Hepatocyte (in vitro differentiated cells): ENCODE results near the gene UGCG.

Experiments used
- EZH2 ChIP-seq: fragments of 200-600 bp; sonication (generic); IDR thresholded peaks from 2 replicates; pipeline ENCODE4 v1.6.1; 2016; ENCODE audit warnings: antibody characterized with exemption, mild to moderate bottlenecking, borderline replicate concordance
- EZH2phosphoT487 ChIP-seq: fragments of 200-600 bp; sonication (generic); IDR thresholded peaks from one replicate; pipeline ENCODE4 v1.6.1; 2018; ENCODE audit warnings: antibody characterized with exemption, mild to moderate bottlenecking, low read depth, moderate library complexity; ENCODE audit not compliant: unreplicated experiment, severe bottlenecking
- TF ChIP-seq, protein P1 (sequence below): fragments of 200-600 bp; sonication (generic); IDR thresholded peaks from 2 replicates; pipeline ENCODE4 v1.5.1; 2016; ENCODE audit warnings: antibody characterized with exemption, mild to moderate bottlenecking; ENCODE audit not compliant: poor library complexity

DNA sequence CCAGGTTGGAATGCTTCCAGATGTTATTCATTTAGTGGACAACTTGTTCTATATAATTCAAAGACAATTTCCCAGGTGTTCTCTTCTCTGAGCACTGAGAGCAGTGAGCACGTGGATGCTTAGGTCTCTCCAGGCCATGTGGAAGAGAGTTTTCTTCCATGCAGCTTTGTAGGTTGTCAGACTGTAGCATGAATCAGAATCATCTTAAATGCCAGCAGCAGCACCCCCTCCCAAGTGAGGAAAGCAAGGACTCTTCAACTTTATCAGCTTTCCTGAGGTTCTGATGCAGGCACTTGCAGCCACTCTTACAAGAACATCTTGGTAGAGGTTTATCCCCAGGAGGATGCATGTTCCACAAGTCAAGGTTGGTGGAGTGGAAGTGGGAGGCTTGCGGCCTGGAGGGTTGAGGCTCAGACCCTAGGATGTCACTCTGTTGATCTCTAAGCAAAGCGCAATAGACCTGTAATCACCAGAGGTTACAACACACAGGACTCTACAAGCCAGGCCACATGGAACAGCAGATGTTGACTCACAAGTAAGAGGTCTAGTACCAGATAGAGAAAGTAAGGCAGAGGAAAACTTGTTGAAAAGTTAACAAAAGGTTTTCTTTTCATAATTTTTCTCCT, 47.7 kb downstream of the UGCG start:
- TF ChIP-seq, protein P1, sequence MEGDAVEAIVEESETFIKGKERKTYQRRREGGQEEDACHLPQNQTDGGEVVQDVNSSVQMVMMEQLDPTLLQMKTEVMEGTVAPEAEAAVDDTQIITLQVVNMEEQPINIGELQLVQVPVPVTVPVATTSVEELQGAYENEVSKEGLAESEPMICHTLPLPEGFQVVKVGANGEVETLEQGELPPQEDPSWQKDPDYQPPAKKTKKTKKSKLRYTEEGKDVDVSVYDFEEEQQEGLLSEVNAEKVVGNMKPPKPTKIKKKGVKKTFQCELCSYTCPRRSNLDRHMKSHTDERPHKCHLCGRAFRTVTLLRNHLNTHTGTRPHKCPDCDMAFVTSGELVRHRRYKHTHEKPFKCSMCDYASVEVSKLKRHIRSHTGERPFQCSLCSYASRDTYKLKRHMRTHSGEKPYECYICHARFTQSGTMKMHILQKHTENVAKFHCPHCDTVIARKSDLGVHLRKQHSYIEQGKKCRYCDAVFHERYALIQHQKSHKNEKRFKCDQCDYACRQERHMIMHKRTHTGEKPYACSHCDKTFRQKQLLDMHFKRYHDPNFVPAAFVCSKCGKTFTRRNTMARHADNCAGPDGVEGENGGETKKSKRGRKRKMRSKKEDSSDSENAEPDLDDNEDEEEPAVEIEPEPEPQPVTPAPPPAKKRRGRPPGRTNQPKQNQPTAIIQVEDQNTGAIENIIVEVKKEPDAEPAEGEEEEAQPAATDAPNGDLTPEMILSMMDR = no peak
- TF ChIP-seq EZH2phosphoT487 (no peak), EZH2 (no peak)
